Activated T-cell treated with anti-CD3 and anti-CD28 coated beads for 24 hours (primary cell): Measurements from ENCODE around the gene RAB3D.
"Not testable (repeated sequence)": the region's sequence is repeated elsewhere in the genome, so short reads cannot be mapped to it uniquely, and the experiment has no call there.

Experiments used
- DNase-seq: peaks from one replicate; pipeline ENCODE4 v3.0.0-alpha.2; 2020; ENCODE audit warnings: low read depth

Gene RAB3D

GRCh38 chr19:11365557-11366117, 26.2 kb upstream of the RAB3D start:
- no peak for DNase-seq

- DNase-seq, result no peak
Observed at GRCh38 chr19:11364935-11365334, 25.5 kb upstream of the RAB3D start.

GRCh38 chr19:11364296-11364904, 24.9 kb upstream of the RAB3D start:
- no peak for DNase-seq

GRCh38 chr19:11363881-11364280, 24.4 kb upstream of the RAB3D start:
- DNase-seq, result no peak

GRCh38 chr19:11361771-11362731, 22.6 kb upstream of the RAB3D start:
- no peak for DNase-seq

- DNase-seq, result no peak
Observed at GRCh38 chr19:11361037-11361770, 21.7 kb upstream of the RAB3D start.

- no peak for DNase-seq
Observed at GRCh38 chr19:11359421-11359820, 20.0 kb upstream of the RAB3D start.

- no peak for DNase-seq
Observed at GRCh38 chr19:11356676-11357550, 17.5 kb upstream of the RAB3D start.

- DNase-seq, result no peak
Observed at GRCh38 chr19:11356074-11356397, 16.6 kb upstream of the RAB3D start.

GRCh38 chr19:11355160-11356073, 16.0 kb upstream of the RAB3D start, which contains the start of gene PLPPR2:
Gene PLPPR2 (plus strand): TSS chr19:11355432. CDS start chr19:11357674, 2,242 bp downstream.
- DNase-seq, result peak; percentile 79

GRCh38 chr19:11354102-11354501, 14.6 kb upstream of the RAB3D start:
- DNase-seq, result not testable (repeated sequence)

GRCh38 chr19:11349171-11349570, 9.7 kb upstream of the RAB3D start:
- no peak for DNase-seq

GRCh38 chr19:11347546-11348039, 8.1 kb upstream of the RAB3D start:
- no peak for DNase-seq

- peak; percentile 98 for DNase-seq
Observed at GRCh38 chr19:11346104-11346940, 6.9 kb upstream of the RAB3D start, which contains the start of the genes CCDC159 and TMEM205. Gene CCDC159 (plus strand): TSS chr19:11346519. CDS start chr19:11346607, 88 bp downstream. Gene TMEM205 (minus strand): TSS chr19:11346268. CDS start chr19:11345619, 649 bp downstream.

- no peak for DNase-seq
Observed at GRCh38 chr19:11345122-11345803, 5.8 kb upstream of the RAB3D start.

GRCh38 chr19:11342429-11342828, 3.0 kb upstream of the RAB3D start:
- DNase-seq, result no peak

- not testable (repeated sequence) for DNase-seq
Observed at GRCh38 chr19:11340099-11340467, 626 bp upstream of the RAB3D start.

- DNase-seq, result no peak
Observed at GRCh38 chr19:11338569-11339253, 746 bp downstream of the RAB3D start.
